B cell (primary cell): ENCODE results near the gene PCSK6.

ENCODE experiments used
- CTCF ChIP-seq: fragments of 200-600 bp; IDR thresholded peaks from one replicate; pipeline ENCODE4 v1.8.0; 2022; ENCODE audit warnings: antibody characterized with exemption, mild to moderate bottlenecking
- EZH2 ChIP-seq: IDR thresholded peaks from 2 replicates; pipeline ENCODE4 v1.6.1; 2012; ENCODE audit warnings: borderline replicate concordance, low read depth, mild to moderate bottlenecking, moderate library complexity, low read length; ENCODE audit not compliant: insufficient read depth, poor library complexity, severe bottlenecking

GRCh38 chr15:101295607-101296161 lies 193.8 kb downstream of the PCSK6 start:
- TF ChIP-seq EZH2 (no peak), CTCF (no peak)
